ENCODE measurements around the gene ZNF236. TPM values are rescaled to one million over a fixed set of nuclear protein-coding genes. Genes with fewer than 3 reads are reported as not detected.

ZNF236 gene
- total and polyA plus RNA-seq, 10 of the 15 experiments (the other 5 are each of a cell fraction or from before 2014, with no cell fraction given), result 1.0 to 14.4 (median 5.9) TPM

DNA sequence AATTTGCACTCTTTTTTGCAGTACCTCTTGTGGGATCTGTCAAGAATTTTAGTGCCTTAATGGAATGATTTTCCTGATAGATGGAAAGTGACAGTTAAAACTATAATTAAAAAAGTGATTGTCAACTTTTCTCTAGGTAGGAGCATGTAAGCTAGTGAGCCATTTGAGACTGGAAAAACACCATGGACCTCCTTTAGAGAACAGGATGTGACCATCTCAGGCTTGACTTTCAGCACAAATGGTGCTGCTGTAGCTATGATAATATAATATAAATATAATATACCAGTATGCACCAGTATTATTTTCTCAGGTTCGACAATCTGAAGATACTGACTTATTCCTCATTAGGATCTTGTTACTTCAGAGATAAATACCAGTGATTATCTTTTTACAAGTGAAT is 27.8 kb downstream of the ZNF236 start:
- Histone ChIP-seq H3K79me2 (ENCODE audit: control insufficient read depth, insufficient read depth, low read length) (peaks cover 17% of the 10 kb centered on the region), H3K27me3 (replicated peaks in 1 of 2; ENCODE audit: control insufficient read depth in 2 of 2, insufficient read depth in 2 of 2, low read length in 1 of 2) (no peaks in the 10 kb centered on the region), H2AFZ (ENCODE audit: control insufficient read depth, low read depth, low read length) (no peak overlapping the region), H3K4me3 (no peak overlapping the region), H3K4me1 (ENCODE audit: control insufficient read depth, insufficient read depth, low read length) (no peaks in the 10 kb centered on the region), H3K9me3 (replicated peaks; ENCODE audit: control insufficient read depth, insufficient read depth, low read length) (no peaks in the 10 kb centered on the region), H3K9ac (ENCODE audit: control insufficient read depth, insufficient read depth, low read length) (no peak overlapping the region), H3K27ac (ENCODE audit: control insufficient read depth, insufficient read depth) (no peak overlapping the region), H3K4me2 (ENCODE audit: control insufficient read depth, insufficient read depth) (no peak overlapping the region), H3K36me3 (ENCODE audit: control insufficient read depth in 2 of 2, insufficient read depth in 2 of 2, low read length in 1 of 2) (peaks cover 3 to 5% of the 10 kb centered on the region in 2 experiments; a peak in 3 of 4 replicates), H4K20me1 (ENCODE audit: control insufficient read depth, insufficient read depth) (no peaks in the 10 kb centered on the region)
- DNase-seq (ENCODE audit: low read depth, low spot score), result no peak
- no peak for FAIRE-seq
- intact Hi-C loops (cut with micrococcal nuclease; ENCODE audit: unreplicated experiment) (no loop called here), in situ Hi-C loops (cut with MboI) (no loop called here)
- ChIA-PET POLR2A (interaction anchor here (1.2 kb wide), 1 partner anchor 10 kb away, joined by 4 read pairs; no protein-coding TSS in a partner anchor), SMC1A (ENCODE audit: uncharacterized antibody, unreplicated experiment) (interaction anchor here (0.9 to 1.5 kb wide), 4 partner anchors 9 to 133 kb away, joined by 3 to 5 read pairs (median 4); no protein-coding TSS in a partner anchor), RAD21 (ENCODE audit: unreplicated experiment) (interaction anchor here (1.7 kb wide), 1 partner anchor 47 kb away, joined by 4 read pairs; no protein-coding TSS in a partner anchor), CTCF (interaction anchor here (0.7 to 2.6 kb wide), 3 partner anchors 24 to 115 kb away, joined by 6 to 17 read pairs (median 7); no protein-coding TSS in a partner anchor)
- BruUV-seq (replicated peaks), result no TSS peak
- ATAC-seq, result peak; percentile 38; the same call in 2 of the 3 replicates
- 53% methylated on average over 1 of the region's 1 CpG for WGBS (ENCODE audit: insufficient coverage, insufficient replicate concordance, low lambda C conversion rate, missing lambda C conversion rate)
- TF ChIP-seq, protein P1, sequence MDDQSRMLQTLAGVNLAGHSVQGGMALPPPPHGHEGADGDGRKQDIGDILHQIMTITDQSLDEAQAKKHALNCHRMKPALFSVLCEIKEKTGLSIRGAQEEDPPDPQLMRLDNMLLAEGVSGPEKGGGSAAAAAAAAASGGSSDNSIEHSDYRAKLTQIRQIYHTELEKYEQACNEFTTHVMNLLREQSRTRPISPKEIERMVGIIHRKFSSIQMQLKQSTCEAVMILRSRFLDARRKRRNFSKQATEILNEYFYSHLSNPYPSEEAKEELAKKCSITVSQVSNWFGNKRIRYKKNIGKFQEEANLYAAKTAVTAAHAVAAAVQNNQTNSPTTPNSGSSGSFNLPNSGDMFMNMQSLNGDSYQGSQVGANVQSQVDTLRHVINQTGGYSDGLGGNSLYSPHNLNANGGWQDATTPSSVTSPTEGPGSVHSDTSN (IDR thresholded peaks at IDR 0.05; ENCODE audit: insufficient replicate concordance, low read depth, low read length), result no peak
- no peak for TF ChIP-seq TBL1XR1 (IDR thresholded peaks at IDR 0.05; ENCODE audit: low read depth, low read length)
- TF ChIP-seq CREM (IDR thresholded peaks at IDR 0.05; ENCODE audit: low read depth), result no peak
- no peak for TF ChIP-seq ZNF217 (IDR thresholded peaks at IDR 0.05)
- no peak for TF ChIP-seq IRF4 (IDR thresholded peaks at IDR 0.05; ENCODE audit: low read depth, low read length)
- no peak for TF ChIP-seq CBFB (IDR thresholded peaks at IDR 0.05; ENCODE audit: low read depth)
- TF ChIP-seq, protein P2, sequence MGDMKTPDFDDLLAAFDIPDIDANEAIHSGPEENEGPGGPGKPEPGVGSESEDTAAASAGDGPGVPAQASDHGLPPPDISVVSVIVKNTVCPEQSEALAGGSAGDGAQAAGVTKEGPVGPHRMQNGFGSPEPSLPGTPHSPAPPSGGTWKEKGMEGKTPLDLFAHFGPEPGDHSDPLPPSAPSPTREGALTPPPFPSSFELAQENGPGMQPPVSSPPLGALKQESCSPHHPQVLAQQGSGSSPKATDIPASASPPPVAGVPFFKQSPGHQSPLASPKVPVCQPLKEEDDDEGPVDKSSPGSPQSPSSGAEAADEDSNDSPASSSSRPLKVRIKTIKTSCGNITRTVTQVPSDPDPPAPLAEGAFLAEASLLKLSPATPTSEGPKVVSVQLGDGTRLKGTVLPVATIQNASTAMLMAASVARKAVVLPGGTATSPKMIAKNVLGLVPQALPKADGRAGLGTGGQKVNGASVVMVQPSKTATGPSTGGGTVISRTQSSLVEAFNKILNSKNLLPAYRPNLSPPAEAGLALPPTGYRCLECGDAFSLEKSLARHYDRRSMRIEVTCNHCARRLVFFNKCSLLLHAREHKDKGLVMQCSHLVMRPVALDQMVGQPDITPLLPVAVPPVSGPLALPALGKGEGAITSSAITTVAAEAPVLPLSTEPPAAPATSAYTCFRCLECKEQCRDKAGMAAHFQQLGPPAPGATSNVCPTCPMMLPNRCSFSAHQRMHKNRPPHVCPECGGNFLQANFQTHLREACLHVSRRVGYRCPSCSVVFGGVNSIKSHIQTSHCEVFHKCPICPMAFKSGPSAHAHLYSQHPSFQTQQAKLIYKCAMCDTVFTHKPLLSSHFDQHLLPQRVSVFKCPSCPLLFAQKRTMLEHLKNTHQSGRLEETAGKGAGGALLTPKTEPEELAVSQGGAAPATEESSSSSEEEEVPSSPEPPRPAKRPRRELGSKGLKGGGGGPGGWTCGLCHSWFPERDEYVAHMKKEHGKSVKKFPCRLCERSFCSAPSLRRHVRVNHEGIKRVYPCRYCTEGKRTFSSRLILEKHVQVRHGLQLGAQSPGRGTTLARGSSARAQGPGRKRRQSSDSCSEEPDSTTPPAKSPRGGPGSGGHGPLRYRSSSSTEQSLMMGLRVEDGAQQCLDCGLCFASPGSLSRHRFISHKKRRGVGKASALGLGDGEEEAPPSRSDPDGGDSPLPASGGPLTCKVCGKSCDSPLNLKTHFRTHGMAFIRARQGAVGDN (IDR thresholded peaks at IDR 0.05), result no peak
- TF ChIP-seq, protein P3, sequence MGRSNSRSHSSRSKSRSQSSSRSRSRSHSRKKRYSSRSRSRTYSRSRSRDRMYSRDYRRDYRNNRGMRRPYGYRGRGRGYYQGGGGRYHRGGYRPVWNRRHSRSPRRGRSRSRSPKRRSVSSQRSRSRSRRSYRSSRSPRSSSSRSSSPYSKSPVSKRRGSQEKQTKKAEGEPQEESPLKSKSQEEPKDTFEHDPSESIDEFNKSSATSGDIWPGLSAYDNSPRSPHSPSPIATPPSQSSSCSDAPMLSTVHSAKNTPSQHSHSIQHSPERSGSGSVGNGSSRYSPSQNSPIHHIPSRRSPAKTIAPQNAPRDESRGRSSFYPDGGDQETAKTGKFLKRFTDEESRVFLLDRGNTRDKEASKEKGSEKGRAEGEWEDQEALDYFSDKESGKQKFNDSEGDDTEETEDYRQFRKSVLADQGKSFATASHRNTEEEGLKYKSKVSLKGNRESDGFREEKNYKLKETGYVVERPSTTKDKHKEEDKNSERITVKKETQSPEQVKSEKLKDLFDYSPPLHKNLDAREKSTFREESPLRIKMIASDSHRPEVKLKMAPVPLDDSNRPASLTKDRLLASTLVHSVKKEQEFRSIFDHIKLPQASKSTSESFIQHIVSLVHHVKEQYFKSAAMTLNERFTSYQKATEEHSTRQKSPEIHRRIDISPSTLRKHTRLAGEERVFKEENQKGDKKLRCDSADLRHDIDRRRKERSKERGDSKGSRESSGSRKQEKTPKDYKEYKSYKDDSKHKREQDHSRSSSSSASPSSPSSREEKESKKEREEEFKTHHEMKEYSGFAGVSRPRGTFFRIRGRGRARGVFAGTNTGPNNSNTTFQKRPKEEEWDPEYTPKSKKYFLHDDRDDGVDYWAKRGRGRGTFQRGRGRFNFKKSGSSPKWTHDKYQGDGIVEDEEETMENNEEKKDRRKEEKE (IDR thresholded peaks at IDR 0.05), result no peak
- no peak for TF ChIP-seq MXI1 (IDR thresholded peaks at IDR 0.05; ENCODE audit: low read depth, low read length)
- no peak for TF ChIP-seq ZNF207 (IDR thresholded peaks at IDR 0.05; ENCODE audit: borderline replicate concordance)
- TF ChIP-seq CHD1 (IDR thresholded peaks at IDR 0.05; ENCODE audit: low read depth, low read length), result no peak
- TF ChIP-seq RB1 (IDR thresholded peaks at IDR 0.05; ENCODE audit: borderline replicate concordance), result no peak
- TF ChIP-seq POU2F2 (IDR thresholded peaks at IDR 0.05; ENCODE audit: borderline replicate concordance, low read depth, low read length), result no peak
- TF ChIP-seq NR2C2 (IDR thresholded peaks at IDR 0.05; ENCODE audit: borderline replicate concordance, control insufficient read depth, insufficient read length, low read depth), result no peak
